ENCODE measurements around the gene POU2AF1. TPM values are rescaled to one million over a fixed set of nuclear protein-coding genes. Genes with fewer than 3 reads are reported as not detected.

POU2AF1 gene
- total RNA-seq, 2 experiments from 2014 or later: 0.48 to 0.62 TPM

DNA sequence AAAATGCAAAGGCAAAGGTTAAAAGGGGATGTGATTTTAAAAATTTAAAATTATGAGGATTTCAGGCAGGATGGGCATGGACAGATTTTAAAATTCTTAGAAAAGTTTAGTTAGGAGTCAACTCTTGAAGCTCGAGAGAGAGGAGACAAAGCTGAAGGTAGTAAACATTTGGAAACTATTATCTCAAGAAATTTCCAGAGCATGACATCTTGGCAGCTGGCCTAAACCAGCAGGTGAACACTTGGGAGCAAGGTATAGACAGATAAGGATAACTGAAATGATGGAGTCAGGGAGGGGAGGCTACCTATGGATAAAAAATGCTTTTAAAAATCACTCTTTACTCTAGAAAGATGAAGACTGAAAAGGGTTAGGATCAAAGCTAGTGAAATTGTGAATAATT lies 67.0 kb downstream of the POU2AF1 start:
- DNase-seq: no peak
- CTCF ChIA-PET: no interaction called here
- no peak overlapping the region for H3K4me3 Mint-ChIP-seq
- H3K4me1 Mint-ChIP-seq (ENCODE audit: low read depth): no peaks in the 10 kb centered on the region
- H3K9me3 Mint-ChIP-seq: peaks cover 2% of the 10 kb centered on the region
- no peak overlapping the region for H3K27ac Mint-ChIP-seq
- H3K36me3 Mint-ChIP-seq (ENCODE audit: low read depth): no peaks in the 10 kb centered on the region
- peaks cover 10% of the 10 kb centered on the region for H3K27me3 Mint-ChIP-seq (ENCODE audit: low read depth)
- intact Hi-C loops (cut with micrococcal nuclease): no loop called here

DNA sequence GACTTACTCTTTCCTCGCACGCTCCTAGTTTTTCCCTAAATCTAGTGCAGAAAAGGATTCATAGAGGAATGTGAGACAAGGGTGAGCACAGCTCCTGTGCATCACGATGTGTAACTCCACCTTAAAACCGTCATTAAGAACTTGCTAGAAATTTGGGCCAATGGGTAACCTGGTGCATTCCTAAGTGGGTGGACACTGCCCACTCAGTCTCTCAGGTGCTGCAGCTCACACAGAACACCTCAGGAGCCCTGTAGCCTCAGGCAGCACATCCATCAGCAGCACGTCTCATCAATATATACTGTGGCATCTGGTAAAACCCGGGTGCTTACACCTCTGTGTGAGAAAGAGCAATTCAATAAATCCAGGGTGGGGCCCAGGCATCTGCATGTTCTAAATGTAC lies 68.4 kb downstream of the POU2AF1 start:
- intact Hi-C loops (cut with micrococcal nuclease): no loop called here
- peaks cover 2% of the 10 kb centered on the region for H3K9me3 Mint-ChIP-seq
- peaks cover 13% of the 10 kb centered on the region for H3K27me3 Mint-ChIP-seq (ENCODE audit: low read depth)
- H3K36me3 Mint-ChIP-seq (ENCODE audit: low read depth): no peaks in the 10 kb centered on the region
- no peak overlapping the region for H3K4me3 Mint-ChIP-seq
- CTCF ChIA-PET: no interaction called here
- H3K4me1 Mint-ChIP-seq (ENCODE audit: low read depth): no peaks in the 10 kb centered on the region
- DNase-seq: no peak
- no peak overlapping the region for H3K27ac Mint-ChIP-seq

DNA sequence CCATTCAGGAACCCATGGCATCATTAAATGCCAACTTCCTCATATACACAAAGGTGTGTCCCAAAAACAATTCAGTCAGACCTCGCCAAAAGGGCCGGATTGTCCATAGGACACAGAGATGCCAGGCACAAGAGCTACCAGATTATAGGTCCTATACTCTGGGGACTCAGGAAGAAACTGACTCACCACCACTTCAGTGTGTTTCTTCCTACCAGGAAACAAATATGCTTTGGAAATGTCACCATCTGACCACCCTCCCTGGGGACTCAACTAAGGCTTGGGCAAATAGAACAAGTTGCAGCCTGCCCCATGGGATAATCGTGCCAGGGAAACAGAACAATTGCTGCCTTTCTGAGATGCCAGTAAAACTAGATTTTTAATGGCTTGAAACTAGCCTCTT lies 69.0 kb downstream of the POU2AF1 start:
- Mint-ChIP-seq H3K9me3 (peaks cover 2% of the 10 kb centered on the region), H3K36me3 (ENCODE audit: low read depth) (no peaks in the 10 kb centered on the region), H3K27me3 (ENCODE audit: low read depth) (peaks cover 13% of the 10 kb centered on the region), H3K27ac (no peak overlapping the region), H3K4me3 (no peak overlapping the region), H3K4me1 (ENCODE audit: low read depth) (no peaks in the 10 kb centered on the region)
- CTCF ChIA-PET: no interaction called here
- intact Hi-C loops (cut with micrococcal nuclease): no loop called here
- DNase-seq: no peak

DNA sequence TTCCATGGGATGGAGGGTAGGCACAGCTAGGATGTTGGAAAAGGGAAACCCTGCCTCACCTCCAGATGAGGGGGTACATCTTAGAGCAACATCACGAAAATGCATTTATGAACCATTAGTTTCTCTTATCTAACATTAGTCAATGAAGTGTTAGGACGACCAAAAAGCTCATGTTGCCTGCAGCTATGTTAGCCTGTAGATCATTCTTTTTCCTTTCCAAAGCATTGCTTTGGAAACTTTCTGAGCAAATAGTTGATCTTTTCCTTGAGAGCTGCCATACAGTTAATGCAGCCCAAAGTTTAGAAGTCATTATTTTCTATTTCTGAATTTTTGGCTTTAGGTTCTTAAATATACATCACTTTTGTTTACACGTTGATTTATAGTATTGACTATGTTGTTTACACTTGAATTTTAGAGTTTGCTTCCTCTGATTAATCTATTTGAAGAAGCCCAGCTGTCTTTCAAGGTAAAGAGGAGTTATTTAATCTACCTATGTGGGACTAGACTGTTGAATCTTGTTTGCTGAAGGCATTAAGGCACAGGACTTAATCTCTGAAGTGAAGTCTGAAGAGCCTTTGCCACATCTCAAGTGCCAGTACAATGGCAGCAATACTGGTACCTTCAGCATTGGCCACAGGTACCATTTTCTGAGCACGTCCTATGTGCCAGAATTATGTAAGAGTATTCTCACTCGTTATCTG lies 69.7 kb downstream of the POU2AF1 start:
- Mint-ChIP-seq H3K27ac (no peak overlapping the region), H3K9me3 (peaks cover 2% of the 10 kb centered on the region), H3K4me3 (no peak overlapping the region), H3K36me3 (ENCODE audit: low read depth) (no peaks in the 10 kb centered on the region), H3K27me3 (ENCODE audit: low read depth) (peaks cover 13% of the 10 kb centered on the region), H3K4me1 (ENCODE audit: low read depth) (no peaks in the 10 kb centered on the region)
- DNase-seq: no peak
- intact Hi-C loops (cut with micrococcal nuclease): no loop called here
- CTCF ChIA-PET: no interaction called here

GRCh38 chr11:111308140-111308539 lies 70.9 kb downstream of the POU2AF1 start:
- DNase-seq: no peak
- peaks cover under 1% of the 10 kb centered on the region for H3K9me3 Mint-ChIP-seq
- CTCF ChIA-PET: no interaction called here

GRCh38 chr11:111307472-111308108 lies 71.5 kb downstream of the POU2AF1 start:
- Mint-ChIP-seq H3K9me3 (no peaks in the 10 kb centered on the region), H3K36me3 (ENCODE audit: low read depth) (no peaks in the 10 kb centered on the region), H3K27ac (no peak overlapping the region), H3K27me3 (ENCODE audit: low read depth) (peaks cover 10% of the 10 kb centered on the region), H3K4me1 (ENCODE audit: low read depth) (no peaks in the 10 kb centered on the region), H3K4me3 (no peak overlapping the region)
- intact Hi-C loops (cut with micrococcal nuclease): no loop called here
- DNase-seq: no peak
- CTCF ChIA-PET: no interaction called here

More at GRCh38 chr11:111308140-111308539, 70.9 kb downstream of the POU2AF1 start:
- Mint-ChIP-seq H3K4me3 (no peak overlapping the region), H3K27ac (no peak overlapping the region), H3K27me3 (ENCODE audit: low read depth) (peaks cover 11% of the 10 kb centered on the region), H3K36me3 (ENCODE audit: low read depth) (no peaks in the 10 kb centered on the region), H3K4me1 (ENCODE audit: low read depth) (no peaks in the 10 kb centered on the region)
- intact Hi-C loops (cut with micrococcal nuclease): no loop called here

- DNase-seq: no peak
- no peaks in the 10 kb centered on the region for H3K36me3 Mint-ChIP-seq (ENCODE audit: low read depth)
- H3K9me3 Mint-ChIP-seq: no peaks in the 10 kb centered on the region
- peaks cover 10% of the 10 kb centered on the region for H3K27me3 Mint-ChIP-seq (ENCODE audit: low read depth)
- CTCF ChIA-PET: no interaction called here
- H3K27ac Mint-ChIP-seq: no peak overlapping the region
- intact Hi-C loops (cut with micrococcal nuclease): no loop called here
- no peaks in the 10 kb centered on the region for H3K4me1 Mint-ChIP-seq (ENCODE audit: low read depth)
- H3K4me3 Mint-ChIP-seq: no peak overlapping the region
Observed at GRCh38 chr11:111306321-111306720, 72.8 kb downstream of the POU2AF1 start.

- Mint-ChIP-seq H3K4me3 (no peak overlapping the region), H3K27me3 (ENCODE audit: low read depth) (peaks cover 12% of the 10 kb centered on the region), H3K4me1 (ENCODE audit: low read depth) (no peaks in the 10 kb centered on the region), H3K27ac (no peak overlapping the region), H3K36me3 (ENCODE audit: low read depth) (no peaks in the 10 kb centered on the region), H3K9me3 (no peaks in the 10 kb centered on the region)
- intact Hi-C loops (cut with micrococcal nuclease): no loop called here
- no peak for DNase-seq
- CTCF ChIA-PET: no interaction called here
Observed at GRCh38 chr11:111305876-111306275, 73.2 kb downstream of the POU2AF1 start.

DNA sequence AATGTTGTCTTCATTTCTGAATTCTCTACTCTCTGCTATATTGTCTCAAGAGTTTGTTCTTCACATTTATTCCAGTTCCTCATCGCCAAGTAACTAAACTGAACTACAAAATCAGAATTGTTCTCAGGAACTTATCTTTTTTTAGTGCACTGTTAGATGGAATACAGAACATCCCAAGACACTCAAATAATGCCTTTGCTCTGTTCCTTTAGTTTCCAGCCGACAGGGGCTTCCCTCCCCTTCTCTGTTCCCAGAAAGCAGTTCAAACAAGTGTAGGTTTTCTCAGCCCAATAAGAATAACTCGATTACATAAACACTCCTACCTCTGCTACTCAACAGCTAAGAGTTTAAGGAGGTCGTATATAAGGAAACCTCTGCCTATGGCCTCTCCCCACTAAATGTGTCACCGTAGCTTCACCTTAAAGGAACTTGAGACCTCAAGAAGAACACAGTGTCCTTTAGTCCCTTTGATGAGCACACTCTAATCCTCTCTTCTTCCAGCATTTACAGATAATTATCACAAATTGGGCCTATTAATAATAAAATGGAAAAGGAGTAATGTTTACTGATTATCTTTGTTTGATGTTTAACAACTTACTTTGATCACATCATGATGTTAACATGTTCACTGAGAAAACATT lies 73.8 kb downstream of the POU2AF1 start:
- peaks cover 17% of the 10 kb centered on the region for H3K27me3 Mint-ChIP-seq (ENCODE audit: low read depth)
- no peaks in the 10 kb centered on the region for H3K9me3 Mint-ChIP-seq
- CTCF ChIA-PET: interaction anchor here (0.6 kb wide), 1 partner anchor 9 kb away, joined by 3 read pairs; no protein-coding TSS in a partner anchor

GRCh38 chr11:111303461-111303860 lies 75.6 kb downstream of the POU2AF1 start:
- Mint-ChIP-seq H3K4me3 (no peak overlapping the region), H3K4me1 (ENCODE audit: low read depth) (no peaks in the 10 kb centered on the region), H3K36me3 (ENCODE audit: low read depth) (no peaks in the 10 kb centered on the region), H3K9me3 (no peaks in the 10 kb centered on the region), H3K27ac (no peak overlapping the region), H3K27me3 (ENCODE audit: low read depth) (peaks cover 24% of the 10 kb centered on the region)
- intact Hi-C loops (cut with micrococcal nuclease): no loop called here
- CTCF ChIA-PET: interaction anchor here (0.6 kb wide), 1 partner anchor 179 kb away, joined by 3 read pairs; no protein-coding TSS in a partner anchor
- DNase-seq: no peak

More for the DNA sequence above, 73.8 kb downstream of the POU2AF1 start:
- Mint-ChIP-seq H3K4me1 (ENCODE audit: low read depth) (no peaks in the 10 kb centered on the region), H3K27ac (no peak overlapping the region), H3K4me3 (no peak overlapping the region), H3K36me3 (ENCODE audit: low read depth) (no peaks in the 10 kb centered on the region)
- DNase-seq: no peak
- intact Hi-C loops (cut with micrococcal nuclease): no loop called here

DNA sequence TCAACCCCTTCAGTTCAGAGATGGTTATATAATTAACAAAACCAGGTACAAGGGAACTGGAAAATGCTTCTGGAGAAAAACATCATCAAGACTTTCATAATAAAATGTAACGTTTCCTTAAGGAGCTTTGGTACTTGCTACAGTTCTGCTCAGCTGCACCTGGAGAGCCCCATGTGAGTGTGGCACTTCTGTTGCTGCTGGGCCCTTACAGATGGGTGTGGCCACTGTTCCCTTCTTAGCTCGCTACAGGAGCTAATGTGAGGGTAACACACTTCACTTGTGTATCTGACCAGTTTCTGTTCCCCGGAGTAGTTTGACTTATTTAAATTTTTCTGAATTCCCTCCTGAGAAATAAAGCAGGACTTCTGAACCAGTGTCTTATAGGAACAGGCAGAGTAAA lies 76.8 kb downstream of the POU2AF1 start:
- Mint-ChIP-seq H3K27me3 (ENCODE audit: low read depth) (peaks cover 27% of the 10 kb centered on the region), H3K36me3 (ENCODE audit: low read depth) (no peaks in the 10 kb centered on the region), H3K4me1 (ENCODE audit: low read depth) (peaks cover 2% of the 10 kb centered on the region), H3K4me3 (no peak overlapping the region), H3K27ac (no peak overlapping the region), H3K9me3 (no peaks in the 10 kb centered on the region)
- intact Hi-C loops (cut with micrococcal nuclease): no loop called here
- DNase-seq: no peak
- CTCF ChIA-PET: no interaction called here
